ENCODE measurements around the gene AKR1B15. TPM values are rescaled to one million over a fixed set of nuclear protein-coding genes. Genes with fewer than 3 reads are reported as not detected.

AKR1B15 gene
- total RNA-seq, 2 donors from 2014 or later, result 0.27 to 0.28 TPM

GRCh38 chr7:134622303-134622995 lies 73.5 kb downstream of the AKR1B15 start:
- no peak for TF ChIP-seq CTCF (IDR thresholded peaks at IDR 0.05)

GRCh38 chr7:134623193-134623592 lies 74.3 kb downstream of the AKR1B15 start:
- H3K9me3 ChIP-seq, result no peaks in the 10 kb centered on the region
- TF ChIP-seq CTCF (IDR thresholded peaks at IDR 0.05), result no peak
- no peak overlapping the region for H3K4me3 ChIP-seq
- no peaks in the 10 kb centered on the region for H3K4me1 ChIP-seq (ENCODE audit: control insufficient read depth in 1 of 2, low read depth in 2 of 2)
- no peak for ATAC-seq (ENCODE audit: insufficient number of reproducible peaks, low FRiP score, low read depth)
- H3K36me3 ChIP-seq, result no peaks in the 10 kb centered on the region
- no peak for DNase-seq (ENCODE audit: low spot score)
- H3K27ac ChIP-seq, result no peak overlapping the region
- no peaks in the 10 kb centered on the region for H3K27me3 ChIP-seq (replicated peaks; ENCODE audit: insufficient read depth)

More at GRCh38 chr7:134622303-134622995, 73.5 kb downstream of the AKR1B15 start:
- Histone ChIP-seq H3K4me3 (no peak overlapping the region), H3K27me3 (replicated peaks; ENCODE audit: insufficient read depth) (no peaks in the 10 kb centered on the region), H3K4me1 (ENCODE audit: control insufficient read depth in 1 of 2, low read depth in 2 of 2) (no peaks in the 10 kb centered on the region), H3K36me3 (no peaks in the 10 kb centered on the region), H3K9me3 (no peaks in the 10 kb centered on the region), H3K27ac (no peak overlapping the region)
- DNase-seq (ENCODE audit: low spot score), result no peak
- ATAC-seq (ENCODE audit: insufficient number of reproducible peaks, low FRiP score, low read depth), result no peak

GRCh38 chr7:134625550-134625949 lies 76.6 kb downstream of the AKR1B15 start:
- no peaks in the 10 kb centered on the region for H3K4me1 ChIP-seq (ENCODE audit: control insufficient read depth in 1 of 2, low read depth in 2 of 2)
- TF ChIP-seq CTCF (IDR thresholded peaks at IDR 0.05), result no peak
- no peak overlapping the region for H3K4me3 ChIP-seq
- H3K27me3 ChIP-seq (replicated peaks; ENCODE audit: insufficient read depth), result no peaks in the 10 kb centered on the region
- ATAC-seq (ENCODE audit: insufficient number of reproducible peaks, low FRiP score, low read depth), result no peak
- H3K9me3 ChIP-seq, result no peaks in the 10 kb centered on the region
- no peak overlapping the region for H3K27ac ChIP-seq
- H3K36me3 ChIP-seq, result no peaks in the 10 kb centered on the region
- no peak for DNase-seq (ENCODE audit: low spot score)

GRCh38 chr7:134627109-134627774 lies 78.3 kb downstream of the AKR1B15 start:
- H3K27me3 ChIP-seq (replicated peaks; ENCODE audit: insufficient read depth), result no peaks in the 10 kb centered on the region
- H3K36me3 ChIP-seq, result no peaks in the 10 kb centered on the region
- H3K4me3 ChIP-seq, result no peak overlapping the region
- no peak for DNase-seq (ENCODE audit: low spot score)
- H3K27ac ChIP-seq, result no peak overlapping the region
- H3K4me1 ChIP-seq (ENCODE audit: control insufficient read depth in 1 of 2, low read depth in 2 of 2), result no peaks in the 10 kb centered on the region
- no peak for ATAC-seq (ENCODE audit: insufficient number of reproducible peaks, low FRiP score, low read depth)
- TF ChIP-seq CTCF (IDR thresholded peaks at IDR 0.05), result no peak
- no peaks in the 10 kb centered on the region for H3K9me3 ChIP-seq

GRCh38 chr7:134627775-134628153 lies 78.9 kb downstream of the AKR1B15 start:
- no peak for TF ChIP-seq CTCF (IDR thresholded peaks at IDR 0.05)
- Histone ChIP-seq H3K27me3 (replicated peaks; ENCODE audit: insufficient read depth) (no peaks in the 10 kb centered on the region), H3K9me3 (no peaks in the 10 kb centered on the region), H3K4me1 (ENCODE audit: control insufficient read depth in 1 of 2, low read depth in 2 of 2) (no peaks in the 10 kb centered on the region), H3K4me3 (no peak overlapping the region), H3K27ac (no peak overlapping the region), H3K36me3 (no peaks in the 10 kb centered on the region)
- ATAC-seq (ENCODE audit: insufficient number of reproducible peaks, low FRiP score, low read depth) (no peak), DNase-seq (ENCODE audit: low spot score) (no peak)

Data from thoracic aorta (tissue), 2 donors.